Endodermal cell (in vitro differentiated cells): ENCODE results near the gene MRPL14. TPM values are rescaled to one million over a fixed set of nuclear protein-coding genes. Genes with fewer than 3 reads are reported as not detected.
"Not testable (repeated sequence)": the region's sequence is repeated elsewhere in the genome, so short reads cannot be mapped to it uniquely, and the experiment has no call there.

Experiments used
- DNase-seq: peaks from one replicate; pipeline ENCODE4 v3.0.0-alpha.2; 2017
- H3K27ac ChIP-seq: 2 replicates; pipeline ENCODE4 v1.5.1; 2013; ENCODE audit warnings: mild to moderate bottlenecking, low read depth, low read length, moderate library complexity
- H3K27me3 ChIP-seq: 2 replicates; pipeline ENCODE4 v1.6.1; 2013; ENCODE audit warnings: mild to moderate bottlenecking, low read length, moderate library complexity; ENCODE audit not compliant: insufficient read depth, control insufficient read depth, poor library complexity, severe bottlenecking
- H3K36me3 ChIP-seq: 2 replicates; pipeline ENCODE4 v1.7.0; 2013; ENCODE audit warnings: mild to moderate bottlenecking, low read length, moderate library complexity; ENCODE audit not compliant: control insufficient read depth, insufficient read depth
- H3K4me1 ChIP-seq: one replicate; pipeline ENCODE4 v1.7.0; 2013; ENCODE audit warnings: low read length; ENCODE audit not compliant: control insufficient read depth, insufficient read depth
- H3K4me3 ChIP-seq: 2 replicates; pipeline ENCODE4 v1.5.1; 2013; ENCODE audit warnings: mild to moderate bottlenecking, low read length, moderate library complexity
- H3K9ac ChIP-seq: 2 replicates; pipeline ENCODE4 v1.6.1; 2013; ENCODE audit warnings: mild to moderate bottlenecking, low read length, moderate library complexity; ENCODE audit not compliant: poor library complexity, severe bottlenecking; ENCODE audit errors: extremely low read depth
- H3K9me3 ChIP-seq: 2 replicates; pipeline ENCODE4 v1.6.1; 2013; ENCODE audit warnings: mild to moderate bottlenecking, low read length, moderate library complexity; ENCODE audit not compliant: control insufficient read depth
- H3K27ac Mint-ChIP-seq: 2 replicates; pipeline ENCODE4 v1.8.0; 2020; ENCODE audit warnings: mixed read lengths
- H3K27me3 Mint-ChIP-seq: 2 replicates; pipeline ENCODE4 v1.8.0; 2021; ENCODE audit warnings: mild to moderate bottlenecking, mixed read lengths; ENCODE audit not compliant: insufficient read depth
- H3K36me3 Mint-ChIP-seq: 2 replicates; pipeline ENCODE4 v1.8.0; 2020; ENCODE audit warnings: low read depth, mixed read lengths
- H3K4me1 Mint-ChIP-seq: 2 replicates; pipeline ENCODE4 v1.8.0; 2020; ENCODE audit warnings: mixed read lengths
- H3K4me3 Mint-ChIP-seq: 2 replicates; pipeline ENCODE4 v1.8.0; 2020; ENCODE audit warnings: mild to moderate bottlenecking, moderate library complexity, mixed read lengths
- H3K9me3 Mint-ChIP-seq: 2 replicates; pipeline ENCODE4 v1.8.0; 2020; ENCODE audit warnings: mild to moderate bottlenecking, mixed read lengths
- CTCF ChIP-seq: fragments of 200-600 bp; sonication (generic); conservative IDR thresholded peaks from 2 replicates; pipeline ENCODE4 v1.5.0; 2021; ENCODE audit warnings: antibody characterized with exemption, mild to moderate bottlenecking
- WGBS, 2 experiments: methylation state at CpG; one replicate each; pipeline versions ENCODE4 v1.1.5 to v1.1.7; 2013; ENCODE audit warnings: missing lambda C conversion rate in 2 of 2, mixed read lengths in 1 of 2; ENCODE audit not compliant: insufficient coverage in 1 of 2, insufficient read length in 1 of 2; 5-methylcytosine and 5-hydroxymethylcytosine counted together
- total RNA-seq, 2 donors: library from RNA; stranded (reverse); fragmentation: NEBNext Ultra II Directional in 1 of 2; extraction: Animal tissue kit (Norgen Biotek cat#: 25700) in 1 of 2; gene quantifications; 2 replicates in 1 of 2; 3 replicates in 1 of 2; pipeline ENCODE4 v1.2.1, GENCODE V29; 2021

Gene MRPL14
- total RNA-seq, 2 donors from 2014 or later, result 66.5 to 69.6 TPM

GRCh38 chr6:44093750-44094402 lies 33.4 kb downstream of the MRPL14 start:
- WGBS, 2 experiments, result 84 to 98% methylated on average over 6 of the region's 6 CpGs
- Mint-ChIP-seq H3K4me1 (no peaks in the 10 kb centered on the region), H3K27ac (no peak overlapping the region)

GRCh38 chr6:44093066-44093465 lies 34.2 kb downstream of the MRPL14 start:
- Mint-ChIP-seq H3K4me1 (no peaks in the 10 kb centered on the region), H3K36me3 (peaks cover 24% of the 10 kb centered on the region), H3K27ac (no peak overlapping the region), H3K4me3 (no peak overlapping the region), H3K27me3 (no peaks in the 10 kb centered on the region), H3K9me3 (no peaks in the 10 kb centered on the region)
- peaks cover 12% of the 10 kb centered on the region for H3K36me3 ChIP-seq
- no peak for TF ChIP-seq CTCF
- WGBS, 2 experiments, result 60 to 92% methylated on average over 1 to 5 of the region's 5 CpGs
- no peak overlapping the region for H3K4me3 ChIP-seq
- H3K27me3 ChIP-seq, result no peaks in the 10 kb centered on the region
- H3K9me3 ChIP-seq, result no peaks in the 10 kb centered on the region
- no peak overlapping the region for H3K27ac ChIP-seq
- H3K4me1 ChIP-seq, result no peaks in the 10 kb centered on the region
- DNase-seq, result no peak
- H3K9ac ChIP-seq, result no peak overlapping the region

More at GRCh38 chr6:44093750-44094402, 33.4 kb downstream of the MRPL14 start:
- H3K36me3 Mint-ChIP-seq, result peaks cover 20% of the 10 kb centered on the region
- Histone ChIP-seq H3K9ac (no peak overlapping the region), H3K27me3 (no peaks in the 10 kb centered on the region), H3K27ac (no peak overlapping the region), H3K36me3 (peaks cover 12% of the 10 kb centered on the region), H3K4me1 (no peaks in the 10 kb centered on the region), H3K4me3 (no peak overlapping the region), H3K9me3 (no peaks in the 10 kb centered on the region)
- TF ChIP-seq CTCF, result no peak
- H3K27me3 Mint-ChIP-seq, result no peaks in the 10 kb centered on the region
- no peak for DNase-seq
- H3K9me3 Mint-ChIP-seq, result no peaks in the 10 kb centered on the region
- H3K4me3 Mint-ChIP-seq, result no peak overlapping the region

- 93 to 97% methylated on average over 4 to 7 of the region's 7 CpGs for WGBS, 2 experiments
- Mint-ChIP-seq H3K4me3 (no peak overlapping the region), H3K27ac (no peak overlapping the region), H3K9me3 (no peaks in the 10 kb centered on the region), H3K4me1 (no peaks in the 10 kb centered on the region), H3K27me3 (no peaks in the 10 kb centered on the region), H3K36me3 (peaks cover 24% of the 10 kb centered on the region)
- Histone ChIP-seq H3K4me1 (no peaks in the 10 kb centered on the region), H3K9me3 (no peaks in the 10 kb centered on the region), H3K27ac (no peak overlapping the region), H3K9ac (no peak overlapping the region), H3K27me3 (no peaks in the 10 kb centered on the region), H3K4me3 (no peak overlapping the region), H3K36me3 (peaks cover 12% of the 10 kb centered on the region)
- TF ChIP-seq CTCF, result no peak
- no peak for DNase-seq
These were observed 35.0 kb downstream of the MRPL14 start for GRCh38 chr6:44091981-44092884.

- not testable (repeated sequence) for H3K9me3 Mint-ChIP-seq, DNase-seq, H3K9me3 ChIP-seq, H3K27ac ChIP-seq, H3K4me1 ChIP-seq, H3K4me3 ChIP-seq, H3K4me1 Mint-ChIP-seq, H3K4me3 Mint-ChIP-seq, H3K27me3 ChIP-seq, H3K27me3 Mint-ChIP-seq, H3K9ac ChIP-seq, H3K27ac Mint-ChIP-seq
- peaks cover 20% of the 10 kb centered on the region for H3K36me3 Mint-ChIP-seq
- H3K36me3 ChIP-seq, result peaks cover 12% of the 10 kb centered on the region
- WGBS, 2 experiments, result 94% methylated on average over 2 to 3 of the region's 3 CpGs
These were observed 35.9 kb downstream of the MRPL14 start for GRCh38 chr6:44091356-44091755.
